Thyroid gland (tissue), 4 donors: Measurements from ENCODE around the gene FSTL1. TPM values are rescaled to one million over a fixed set of nuclear protein-coding genes. Genes with fewer than 3 reads are reported as not detected.

Experiments used
- DNase-seq, 2 donors: peaks; one replicate each; pipeline ENCODE4 v3.0.0-alpha.2; 2019
- H3K27ac ChIP-seq, 3 donors: fragments of 200-600 bp; sonication (generic); 1 replicate in 2 of 3; 2 replicates in 1 of 3; pipeline ENCODE4 v1.5.1; 2016 to 2019; ENCODE audit warnings: mild to moderate bottlenecking in 1 of 3, moderate library complexity in 1 of 3
- H3K27me3 ChIP-seq: fragments of 200-600 bp; sonication (generic); one replicate; pipeline ENCODE4 v1.5.1; 2019
- H3K36me3 ChIP-seq, 2 donors: fragments of 200-600 bp; sonication (generic); one replicate each; pipeline ENCODE4 v1.5.1; 2016 to 2019
- H3K4me1 ChIP-seq, 2 donors: fragments of 200-600 bp; sonication (generic); one replicate each; pipeline ENCODE4 v1.5.1; 2017 to 2019
- H3K4me3 ChIP-seq, 3 donors: fragments of 200-600 bp; sonication (generic); replicated peaks in 1 of 3; 1 replicate in 2 of 3; 2 replicates in 1 of 3; pipeline ENCODE4 v1.5.1; 2016; ENCODE audit warnings: mild to moderate bottlenecking in 1 of 3
- H3K9me3 ChIP-seq: fragments of 200-600 bp; sonication (generic); one replicate; pipeline ENCODE4 v1.5.1; 2017
- CTCF ChIP-seq, 6 experiments: fragments of 200-600 bp in 3 of 6; fragments of 450-650 bp in 3 of 6; sonication (generic) in 3 of 6; IDR thresholded peaks; one replicate each; pipeline ENCODE4 v1.5.1; 2016 to 2019; ENCODE audit warnings: antibody characterized with exemption in 6 of 6, mild to moderate bottlenecking in 2 of 6, inconsistent platforms in 1 of 6, moderate library complexity in 1 of 6
- POLR2A ChIP-seq, 2 donors: fragments of 450-650 bp; IDR thresholded peaks; one replicate each; pipeline ENCODE4 v1.6.1; 2017; ENCODE audit warnings: antibody characterized with exemption in 2 of 2, mild to moderate bottlenecking in 2 of 2, moderate library complexity in 1 of 2
- WGBS, 2 donors: methylation state at CpG; one replicate each; pipeline ENCODE4 v1.1.5; 2017; 5-methylcytosine and 5-hydroxymethylcytosine counted together
- intact Hi-C: fragments of 100-400 bp; cut with DNase I; formaldehyde crosslinking; loops from one replicate; pipeline ENCODE4 v1.15.1; 2023
- total RNA-seq, 4 donors: library from RNA; depleted of rRNA; stranded (reverse); fragments of >200 nt; gene quantifications; one replicate each; pipeline ENCODE4 v1.2.3, GENCODE V29; 2016

Gene FSTL1
- total RNA-seq, 4 donors from 2014 or later: 135 to 268 (median 228) TPM

GRCh38 chr3:120473389-120473788, 22.6 kb upstream of the FSTL1 start:
- Histone ChIP-seq H3K4me3 (no peak overlapping the region), H3K27me3 (no peaks in the 10 kb centered on the region), H3K9me3 (no peaks in the 10 kb centered on the region), H3K36me3 (no peaks in the 10 kb centered on the region), H3K27ac (no peak overlapping the region), H3K4me1 (peaks cover 16 to 30% of the 10 kb centered on the region in 2 donors)
- TF ChIP-seq CTCF (IDR thresholded peaks at IDR 0.05): no peak
- TF ChIP-seq POLR2A (IDR thresholded peaks at IDR 0.05): no peak
- DNase-seq: no peak
- 88 to 94% methylated on average over 2 of the region's 2 CpGs for WGBS, 2 donors
- intact Hi-C loops: no loop called here

GRCh38 chr3:120472121-120472844, 21.5 kb upstream of the FSTL1 start:
- Histone ChIP-seq H3K36me3 (no peaks in the 10 kb centered on the region), H3K4me1 (peaks cover 16 to 30% of the 10 kb centered on the region in 2 donors), H3K27me3 (no peaks in the 10 kb centered on the region), H3K9me3 (no peaks in the 10 kb centered on the region), H3K27ac (no peak overlapping the region), H3K4me3 (no peak overlapping the region)
- 91% methylated on average over 3 of the region's 3 CpGs for WGBS, 2 donors
- intact Hi-C loops: no loop called here
- DNase-seq: no peak
- TF ChIP-seq POLR2A (IDR thresholded peaks at IDR 0.05) (no peak), CTCF (IDR thresholded peaks at IDR 0.05) (no peak)

- Histone ChIP-seq H3K9me3 (no peaks in the 10 kb centered on the region), H3K27me3 (no peaks in the 10 kb centered on the region), H3K36me3 (no peaks in the 10 kb centered on the region), H3K27ac (no peak overlapping the region), H3K4me1 (peaks cover 16 to 30% of the 10 kb centered on the region in 2 donors), H3K4me3 (no peak overlapping the region)
- TF ChIP-seq POLR2A (IDR thresholded peaks at IDR 0.05) (no peak), CTCF (IDR thresholded peaks at IDR 0.05) (no peak)
- intact Hi-C loops: no loop called here
- no peak for DNase-seq
- 72 to 84% methylated on average over 3 of the region's 3 CpGs for WGBS, 2 donors
Measured at GRCh38 chr3:120471643-120472042, 20.9 kb upstream of the FSTL1 start.

GRCh38 chr3:120470870-120471269, 20.1 kb upstream of the FSTL1 start:
- no peaks in the 10 kb centered on the region for H3K9me3 ChIP-seq
- peak; percentile 63 to 68 for DNase-seq
- H3K4me3 ChIP-seq: no peak overlapping the region
- intact Hi-C loops: no loop called here
- WGBS, 2 donors: 15 to 20% methylated on average over 2 of the region's 2 CpGs
- H3K27me3 ChIP-seq: no peaks in the 10 kb centered on the region
- TF ChIP-seq CTCF (IDR thresholded peaks at IDR 0.05) (no peak), POLR2A (IDR thresholded peaks at IDR 0.05) (no peak)
- peaks cover 16 to 30% of the 10 kb centered on the region in 2 donors for H3K4me1 ChIP-seq
- H3K36me3 ChIP-seq: no peaks in the 10 kb centered on the region
- peak overlapping the region in 1 of 3 donors; percentile 25 for H3K27ac ChIP-seq

- Histone ChIP-seq H3K4me1 (peaks cover 16 to 30% of the 10 kb centered on the region in 2 donors), H3K36me3 (no peaks in the 10 kb centered on the region), H3K9me3 (no peaks in the 10 kb centered on the region), H3K27me3 (no peaks in the 10 kb centered on the region), H3K4me3 (no peak overlapping the region), H3K27ac (peak overlapping the region in 1 of 3 donors; percentile 25)
- intact Hi-C loops: no loop called here
- TF ChIP-seq CTCF (IDR thresholded peaks at IDR 0.05): no peak
- no peak for TF ChIP-seq POLR2A (IDR thresholded peaks at IDR 0.05)
- WGBS, 2 donors: 65 to 72% methylated on average over 4 of the region's 4 CpGs
- peak; percentile 9 to 32 for DNase-seq
Measured at GRCh38 chr3:120469882-120470301, 19.1 kb upstream of the FSTL1 start.
